Small intestine (tissue), 7 donors: ENCODE results near the gene ITGAL. TPM values are rescaled to one million over a fixed set of nuclear protein-coding genes. Genes with fewer than 3 reads are reported as not detected.

Experiments
- DNase-seq, 2 donors: peaks; one replicate each; pipeline versions ENCODE4 v3.0.0 to v3.0.0-alpha.2; 2013
- FAIRE-seq: peaks from 2 replicates; lab custom pipeline; 2012; peaks lifted over from hg19 to GRCh38; lab: Jason Lieb, UNC
- H3K27ac ChIP-seq, 3 donors: one replicate each; pipeline ENCODE4 v1.5.1; 2013; ENCODE audit warnings: low read length in 2 of 3, mild to moderate bottlenecking in 2 of 3, control low read depth in 1 of 3, inconsistent platforms in 1 of 3, low read depth in 1 of 3, moderate library complexity in 1 of 3
- H3K27me3 ChIP-seq, 3 donors: one replicate each; pipeline ENCODE4 v1.6.1; 2013; ENCODE audit warnings: low read length in 3 of 3, inconsistent platforms in 1 of 3; ENCODE audit not compliant: control insufficient read depth in 3 of 3, insufficient read depth in 3 of 3
- H3K36me3 ChIP-seq, 3 donors: one replicate each; pipeline ENCODE4 v1.6.1; 2013; ENCODE audit warnings: low read length in 3 of 3, inconsistent platforms in 1 of 3, low read depth in 1 of 3, mild to moderate bottlenecking in 1 of 3, moderate library complexity in 1 of 3; ENCODE audit not compliant: control insufficient read depth in 3 of 3, insufficient read depth in 2 of 3
- H3K4me1 ChIP-seq, 3 donors: one replicate each; pipeline ENCODE4 v1.6.1; 2013; ENCODE audit warnings: low read length in 2 of 3, inconsistent platforms in 1 of 3, low read depth in 1 of 3, mild to moderate bottlenecking in 1 of 3, moderate library complexity in 1 of 3; ENCODE audit not compliant: control insufficient read depth in 3 of 3, insufficient read depth in 2 of 3
- H3K4me3 ChIP-seq, 3 donors: one replicate each; pipeline ENCODE4 v1.5.1; 2013; ENCODE audit warnings: low read length in 3 of 3, control low read depth in 1 of 3, inconsistent platforms in 1 of 3, low read depth in 1 of 3, mild to moderate bottlenecking in 1 of 3, moderate library complexity in 1 of 3
- H3K9me3 ChIP-seq, 2 donors: one replicate each; pipeline ENCODE4 v1.6.1; 2013; ENCODE audit warnings: low read depth in 1 of 2, low read length in 1 of 2; ENCODE audit not compliant: control insufficient read depth in 2 of 2, insufficient read depth in 1 of 2
- WGBS, 3 donors: extraction: QIAGEN DNeasy Blood & Tissue Kit; methylation state at CpG; one replicate each; pipeline ENCODE4 v1.1.7; 2013; 5-methylcytosine and 5-hydroxymethylcytosine counted together
- polyA plus RNA-seq, 4 donors: library from polyadenylated mRNA; stranded (reverse) in 3 of 4; unstranded in 1 of 4; fragments of 200-250 nt in 3 of 4; fragments of 120-200 nt in 1 of 4; gene quantifications; one replicate each; pipeline versions ENCODE4 v1.2.1 to v1.2.3, GENCODE V29; 2013
- donor health status: healthy with polysubstance abuse.
- donor health status: control.
- donor health status: control.
- donor health status: Bipolar disorder and iron deficiency.
- donor health status: healthy.

Gene ITGAL
- polyA plus RNA-seq, 4 donors: 1.1 to 4.1 (median 2.6) TPM

GRCh38 chr16:30527635-30528178 lies 55.2 kb downstream of the ITGAL start:
- no peaks in the 10 kb centered on the region for H3K27me3 ChIP-seq
- H3K4me1 ChIP-seq: peaks cover 4 to 59% (median 5%) of the 10 kb centered on the region in 3 donors
- H3K27ac ChIP-seq: peak overlapping the region; percentile 66 to 100 (median 81)
- DNase-seq: no peak
- WGBS, 3 donors: 5 to 11% (median 9%) methylated on average over 14 of the region's 14 CpGs
- peak overlapping the region in 2 of 3 donors; percentile 4 to 95 for H3K4me3 ChIP-seq
- no peak for FAIRE-seq
- H3K36me3 ChIP-seq: peaks cover 0 to 53% (median 3%) of the 10 kb centered on the region in 3 donors
- peaks cover 0 to 4% of the 10 kb centered on the region in 2 donors for H3K9me3 ChIP-seq

GRCh38 chr16:30528799-30529457 lies 56.4 kb downstream of the ITGAL start:
- H3K4me1 ChIP-seq: peaks cover 2 to 59% (median 4%) of the 10 kb centered on the region in 3 donors
- WGBS, 3 donors: 58 to 77% (median 63%) methylated on average over 4 of the region's 4 CpGs
- no peak overlapping the region for H3K4me3 ChIP-seq
- FAIRE-seq (no peak), DNase-seq (no peak)
- peaks cover 0 to 52% (median 3%) of the 10 kb centered on the region in 3 donors for H3K36me3 ChIP-seq
- H3K27ac ChIP-seq: no peak overlapping the region
- H3K27me3 ChIP-seq: no peaks in the 10 kb centered on the region
- peaks cover 0 to 4% of the 10 kb centered on the region in 2 donors for H3K9me3 ChIP-seq

- no peak for DNase-seq
- no peak for FAIRE-seq
- Histone ChIP-seq H3K4me1 (peaks cover 2 to 54% (median 4%) of the 10 kb centered on the region in 3 donors), H3K27ac (peak overlapping the region in 1 of 3 donors; percentile 42), H3K36me3 (peaks cover 0 to 38% (median 3%) of the 10 kb centered on the region in 3 donors), H3K27me3 (no peaks in the 10 kb centered on the region), H3K9me3 (no peaks in the 10 kb centered on the region), H3K4me3 (no peak overlapping the region)
- WGBS, 3 donors: 60 to 68% (median 67%) methylated on average over 13 of the region's 13 CpGs
Measured at GRCh38 chr16:30530163-30531037, 57.9 kb downstream of the ITGAL start.

- H3K36me3 ChIP-seq: peaks cover 0 to 37% (median 3%) of the 10 kb centered on the region in 3 donors
- FAIRE-seq: no peak
- peak overlapping the region in 1 of 3 donors; percentile 71 for H3K4me3 ChIP-seq
- DNase-seq: no peak
- H3K4me1 ChIP-seq: peaks cover 0 to 57% (median 4%) of the 10 kb centered on the region in 3 donors
- H3K27ac ChIP-seq: peak overlapping the region in 1 of 3 donors; percentile 90
- no peaks in the 10 kb centered on the region for H3K9me3 ChIP-seq
- H3K27me3 ChIP-seq: no peaks in the 10 kb centered on the region
- 93 to 96% (median 94%) methylated on average over 46 to 57 of the region's 57 CpGs for WGBS, 3 donors
Measured at GRCh38 chr16:30532285-30533145, 60.0 kb downstream of the ITGAL start.

- Histone ChIP-seq H3K4me1 (peaks cover 0 to 51% (median 0%) of the 10 kb centered on the region in 3 donors), H3K36me3 (peaks cover 0 to 37% (median 3%) of the 10 kb centered on the region in 3 donors), H3K4me3 (peak overlapping the region in 2 of 3 donors; percentile 71 to 78), H3K9me3 (no peaks in the 10 kb centered on the region), H3K27me3 (no peaks in the 10 kb centered on the region), H3K27ac (peak overlapping the region in 2 of 3 donors; percentile 77 to 90)
- FAIRE-seq (no peak), DNase-seq (peak; percentile 45 to 72)
- 42 to 61% (median 45%) methylated on average over 11 of the region's 11 CpGs for WGBS, 3 donors
Measured at GRCh38 chr16:30533146-30533522, 60.6 kb downstream of the ITGAL start.

GRCh38 chr16:30533748-30534367 lies 61.3 kb downstream of the ITGAL start:
- Histone ChIP-seq H3K27me3 (no peaks in the 10 kb centered on the region), H3K9me3 (no peaks in the 10 kb centered on the region), H3K36me3 (peaks cover 0 to 37% (median 3%) of the 10 kb centered on the region in 3 donors), H3K27ac (peak overlapping the region; percentile 77 to 96 (median 90)), H3K4me3 (peak overlapping the region; percentile 71 to 85 (median 78)), H3K4me1 (peaks cover 0 to 48% (median 0%) of the 10 kb centered on the region in 3 donors)
- DNase-seq (peak; percentile 48 to 50), FAIRE-seq (no peak)
- 3 to 12% (median 4%) methylated on average over 25 to 29 of the region's 29 CpGs for WGBS, 3 donors

- FAIRE-seq (no peak), DNase-seq (peak; percentile 91 to 96)
- Histone ChIP-seq H3K9me3 (no peaks in the 10 kb centered on the region), H3K4me1 (peaks cover 0 to 48% (median 0%) of the 10 kb centered on the region in 3 donors), H3K36me3 (peaks cover 0 to 35% (median 3%) of the 10 kb centered on the region in 3 donors), H3K27ac (peak within 1 kb of the TSS; percentile 77 to 96 (median 90)), H3K4me3 (peak within 1 kb of the TSS; percentile 71 to 85 (median 78)), H3K27me3 (no peaks in the 10 kb centered on the region)
- 0% methylated on average over 66 to 70 of the region's 70 CpGs for WGBS, 3 donors
Measured at GRCh38 chr16:30534368-30535105, 62.0 kb downstream of the ITGAL start, which contains the start of gene ZNF747. ZNF747 (minus strand) TSS chr16:30534858; CDS start chr16:30534679, 179 bp downstream.
